Hematopoietic multipotent progenitor cell treated with erythropoietin and hydrocortisone succinate and interleukin-3 and kit ligand, for 15 days (in vitro differentiated cells): ENCODE data around the gene RAET1G.
"Not testable (repeated sequence)": the region's sequence is repeated elsewhere in the genome, so short reads cannot be mapped to it uniquely, and the experiment has no call there.

Experiments used
- DNase-seq: peaks from one replicate; pipeline ENCODE4 v3.0.0-alpha.2; 2015; ENCODE audit warnings: low spot score

RAET1G gene

GRCh38 chr6:149953934-149954327 is 31.0 kb upstream of the RAET1G start:
- DNase-seq, result not testable (repeated sequence)

GRCh38 chr6:149953390-149953789 is 30.5 kb upstream of the RAET1G start:
- DNase-seq, result not testable (repeated sequence)

- DNase-seq, result no peak
Measured at GRCh38 chr6:149951626-149952025, 28.7 kb upstream of the RAET1G start.

DNA sequence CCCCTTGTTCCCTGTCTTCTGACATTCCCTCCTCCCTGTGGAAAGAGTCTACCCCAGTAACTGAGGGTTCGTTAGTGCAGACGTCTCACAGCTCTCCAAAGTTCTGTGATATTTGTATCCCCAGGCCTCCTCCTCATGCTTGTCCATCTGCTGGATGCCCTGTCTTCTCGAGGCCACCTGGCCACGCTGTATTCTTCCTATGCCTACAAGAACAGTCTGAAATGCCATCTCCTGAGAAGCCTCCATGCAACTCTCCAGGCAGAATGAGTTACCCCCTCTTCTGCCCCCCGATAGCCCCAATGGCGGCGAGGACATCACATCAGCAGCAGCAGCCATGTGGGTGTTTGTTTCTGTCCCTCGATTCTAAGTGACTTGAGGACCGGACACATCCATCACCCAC is 28.2 kb upstream of the RAET1G start:
- no peak for DNase-seq

- no peak for DNase-seq
Measured at GRCh38 chr6:149950423-149950822, 27.5 kb upstream of the RAET1G start.

GRCh38 chr6:149948616-149949015 is 25.7 kb upstream of the RAET1G start:
- no peak for DNase-seq

DNA sequence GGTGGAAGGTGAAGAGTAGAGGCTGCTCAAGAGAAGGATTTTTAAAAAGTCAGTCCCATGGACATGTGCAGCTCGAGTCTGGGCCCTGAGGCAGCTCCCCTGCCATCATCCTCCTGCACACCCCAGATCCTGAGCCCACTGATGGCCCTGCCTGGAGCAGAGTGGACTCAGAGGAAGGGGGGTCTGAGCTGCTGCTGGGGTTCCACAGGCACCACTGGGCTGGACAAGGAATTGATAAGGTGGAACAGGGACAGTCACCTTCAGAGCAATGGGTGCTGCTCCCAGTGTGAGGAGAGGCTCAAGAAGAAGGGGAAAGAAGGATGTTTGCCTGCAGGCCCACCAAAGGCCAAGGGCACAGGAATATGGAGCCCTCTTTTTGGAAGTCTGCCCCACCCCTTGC is 25.1 kb upstream of the RAET1G start:
- DNase-seq, result no peak

GRCh38 chr6:149947533-149947932 is 24.6 kb upstream of the RAET1G start:
- not testable (repeated sequence) for DNase-seq

DNA sequence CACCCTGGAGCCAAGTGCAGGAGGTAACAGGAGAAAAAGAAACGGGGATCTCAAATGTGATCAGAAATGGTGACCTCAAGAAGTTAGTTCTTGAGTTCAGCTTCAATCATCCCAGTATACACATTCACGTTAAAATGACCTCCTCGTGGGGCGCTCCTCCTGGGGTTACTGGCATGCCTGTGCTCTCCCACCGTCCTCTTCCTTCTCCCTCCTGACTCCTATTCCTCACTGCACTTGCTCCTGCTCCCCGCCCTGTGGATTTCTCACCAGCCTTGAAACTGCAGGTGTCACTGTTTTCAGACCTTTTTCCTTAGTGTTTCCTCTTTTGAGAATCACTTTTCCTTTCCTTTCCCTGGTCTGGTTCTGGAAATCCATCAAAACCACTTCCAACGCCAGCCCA is 23.7 kb upstream of the RAET1G start:
- DNase-seq, result not testable (repeated sequence)

- not testable (repeated sequence) for DNase-seq
Measured at GRCh38 chr6:149945276-149945675, 22.4 kb upstream of the RAET1G start.

GRCh38 chr6:149943321-149943720 is 20.4 kb upstream of the RAET1G start:
- not testable (repeated sequence) for DNase-seq

GRCh38 chr6:149942461-149942829 is 19.5 kb upstream of the RAET1G start:
- DNase-seq, result no peak

DNA sequence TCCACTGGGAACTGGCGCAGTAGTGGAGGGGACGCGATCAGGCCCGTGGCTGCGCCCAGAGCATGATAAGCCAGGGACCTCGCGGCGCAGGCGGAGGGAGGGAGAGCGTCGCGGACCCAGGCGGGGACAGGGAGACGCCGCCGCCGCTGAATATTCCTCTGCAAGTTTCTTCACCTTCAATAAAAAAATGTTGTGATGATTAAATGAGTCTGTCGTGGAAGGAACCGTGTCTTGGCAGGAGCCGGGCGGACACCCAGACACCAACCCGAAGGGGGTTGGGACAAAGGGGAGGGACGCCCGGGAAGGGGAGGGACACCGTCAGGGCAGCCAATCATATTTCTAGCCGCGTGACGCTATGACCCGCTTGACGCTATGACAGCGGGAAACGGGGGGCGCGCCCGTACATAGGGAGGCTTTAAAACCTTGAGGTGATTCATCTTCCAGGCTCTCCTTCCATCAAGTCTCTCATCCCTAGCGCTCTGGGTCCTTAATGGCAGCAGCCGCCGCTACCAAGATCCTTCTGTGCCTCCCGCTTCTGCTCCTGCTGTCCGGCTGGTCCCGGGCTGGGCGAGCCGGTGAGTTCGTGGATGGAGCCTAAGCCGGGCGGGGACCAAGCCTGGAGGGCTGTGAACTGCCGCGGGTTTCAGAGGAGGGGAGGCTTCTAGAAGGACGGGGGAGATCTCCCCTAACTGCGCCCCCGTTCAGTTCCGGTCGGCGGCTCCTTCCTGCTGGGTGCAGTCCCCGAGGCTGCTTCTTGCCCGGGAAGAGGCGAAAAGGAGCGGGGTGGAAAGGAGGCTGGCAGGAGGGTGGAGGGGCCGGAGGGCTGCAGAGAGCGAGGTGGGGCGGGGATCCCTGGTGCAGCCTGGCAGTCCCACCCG is 18.9 kb upstream of the RAET1G start, which contains the start of gene ULBP2:
Gene ULBP2, plus strand, starts transcription at position 432 of the 878 bp plus-strand sequence. Its CDS starts 59 bp downstream, at position 491.
- DNase-seq, result peak; percentile 76

DNA sequence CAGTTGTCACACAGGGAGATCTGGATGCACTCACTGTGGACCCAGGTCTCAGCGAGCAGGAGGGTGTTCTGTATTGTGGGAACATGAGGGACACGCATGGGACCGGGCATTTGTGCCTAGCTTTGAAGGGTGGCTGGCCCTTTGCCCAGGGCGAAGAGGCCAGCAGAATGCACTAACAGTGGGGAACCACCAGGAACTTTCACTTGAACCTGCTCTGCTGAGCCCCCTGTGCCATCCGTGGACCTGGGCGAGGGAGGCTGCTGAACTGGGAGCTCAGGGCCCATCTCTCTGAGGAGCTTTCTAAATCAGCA is 17.7 kb upstream of the RAET1G start:
- DNase-seq, result no peak

- DNase-seq, result no peak
Measured at GRCh38 chr6:149939909-149940671, 17.2 kb upstream of the RAET1G start.

- no peak for DNase-seq
Measured at GRCh38 chr6:149939356-149939648, 16.4 kb upstream of the RAET1G start.

DNA sequence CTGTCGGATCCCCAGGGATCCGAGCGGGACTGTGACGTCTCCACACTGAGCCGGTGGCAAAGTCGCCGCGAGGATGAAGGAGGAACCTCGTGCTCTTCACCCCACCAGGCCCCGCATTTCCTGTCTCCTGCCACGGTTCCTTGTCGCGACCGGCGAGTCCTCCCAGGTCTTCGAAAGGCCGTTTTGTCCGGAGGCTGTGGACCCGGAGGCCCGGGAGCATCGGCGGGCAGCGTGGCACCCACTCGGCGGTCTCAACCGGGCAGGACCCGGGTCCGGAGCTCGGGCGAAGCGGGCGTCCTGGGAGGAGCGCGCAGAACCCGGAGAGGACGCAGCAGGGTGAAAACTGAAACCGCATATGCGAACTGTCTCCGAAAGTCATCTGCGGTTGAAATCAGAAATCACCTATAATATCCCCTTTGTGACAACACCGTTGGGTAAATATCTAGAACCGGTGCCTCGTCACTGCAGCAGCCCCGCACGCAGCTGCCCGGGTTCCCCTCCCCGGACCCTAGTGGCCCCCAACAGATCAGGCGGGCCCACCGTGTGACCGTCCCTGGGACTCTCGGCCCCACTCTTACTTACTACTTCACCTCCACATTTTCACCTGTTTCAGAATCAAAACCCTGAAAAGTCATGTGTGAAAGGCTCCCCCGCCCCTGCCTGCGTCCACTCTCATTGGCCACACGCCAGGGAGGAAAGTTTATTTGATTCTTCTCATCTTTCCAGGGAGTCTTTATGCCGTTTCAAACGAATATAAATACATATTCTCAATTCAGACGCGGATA is 15.8 kb upstream of the RAET1G start:
- no peak for DNase-seq

GRCh38 chr6:149938013-149938570 is 15.2 kb upstream of the RAET1G start:
- DNase-seq, result not testable (repeated sequence)

GRCh38 chr6:149936743-149937142 is 13.8 kb upstream of the RAET1G start:
- no peak for DNase-seq

- no peak for DNase-seq
Measured at GRCh38 chr6:149935668-149936067, 12.7 kb upstream of the RAET1G start.

DNA sequence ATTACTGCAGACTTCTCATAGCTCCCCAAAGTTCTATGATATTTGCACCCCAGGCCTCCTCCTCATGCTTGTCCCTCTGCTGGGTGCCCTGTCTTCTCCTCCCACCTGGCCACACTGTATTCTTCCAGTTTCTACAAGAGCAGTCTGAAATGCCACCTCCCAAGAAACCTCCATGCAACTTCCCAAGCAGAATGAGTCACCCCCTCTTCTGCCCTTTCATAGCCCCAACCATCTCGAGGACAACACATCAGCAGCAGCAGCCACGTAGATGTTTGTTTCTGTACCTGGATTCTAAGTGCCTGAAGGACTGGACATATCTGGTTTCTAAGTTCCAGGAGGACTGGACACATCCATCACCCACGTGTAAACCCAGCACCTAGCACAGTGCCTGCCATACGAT is 12.3 kb upstream of the RAET1G start:
- DNase-seq, result no peak
